IMR-90 (cell line): ENCODE data around the gene POLR3E. TPM values are rescaled to one million over a fixed set of nuclear protein-coding genes. Genes with fewer than 3 reads are reported as not detected.

Experiments used
- ATAC-seq: fragments of 200-7000 bp; cut with Tn5 transposase; 2 replicates; pipeline ENCODE4 v1.9.1; 2020; ENCODE audit warnings: low read depth, mild to moderate bottlenecking, moderate library complexity
- BruUV-seq: library from RNA; stranded (reverse); fragments of 400-500 nt; replicated peaks from 2 replicates; lab custom pipeline; 2021; lab: Mats Ljungman, UMichigan
- CTCF ChIA-PET: fragments of 300-600 bp; formaldehyde crosslinking; extraction: SDS; loops from one replicate; lab custom pipeline; 2021; ENCODE audit warnings: antibody characterized with exemption; lab: Yijun Ruan, JAX
- POLR2A ChIA-PET: fragments of 300-600 bp; sonication (Branson Sonifier 250); formaldehyde crosslinking; loops from one replicate; lab custom pipeline; 2022; ENCODE audit warnings: antibody characterized with exemption; ENCODE audit not compliant: unreplicated experiment; lab: Charles Lee
- DNase-seq: peaks from one replicate; pipeline ENCODE4 v3.0.0; 2013
- H2AFZ ChIP-seq: replicated peaks from 2 replicates; pipeline ENCODE3; 2013; ENCODE audit warnings: low read length, mild to moderate bottlenecking; ENCODE audit not compliant: poor library complexity
- H2AK5ac ChIP-seq: 2 replicates; pipeline ENCODE4 v1.6.1; 2013; ENCODE audit warnings: low read depth, low read length, inconsistent platforms
- H2AK9ac ChIP-seq: replicated peaks from 2 replicates; pipeline ENCODE3; 2013; ENCODE audit warnings: mild to moderate bottlenecking, low read depth, low read length, moderate library complexity; ENCODE audit not compliant: poor library complexity
- H2BK120ac ChIP-seq: 2 replicates; pipeline ENCODE4 v1.6.1; 2013; ENCODE audit warnings: low read depth, low read length, inconsistent platforms
- H2BK15ac ChIP-seq: 3 replicates; pipeline ENCODE4 v1.6.1; 2013; ENCODE audit warnings: low read depth, low read length, inconsistent platforms
- H2BK20ac ChIP-seq: 2 replicates; pipeline ENCODE4 v1.6.1; 2013; ENCODE audit warnings: low read depth, mild to moderate bottlenecking, inconsistent platforms, low read length, moderate library complexity
- H2BK5ac ChIP-seq: 2 replicates; pipeline ENCODE4 v1.6.1; 2013; ENCODE audit warnings: mild to moderate bottlenecking, low read depth, low read length, inconsistent platforms; ENCODE audit not compliant: poor library complexity, severe bottlenecking
- H3K14ac ChIP-seq: replicated peaks from 2 replicates; pipeline ENCODE4 v1.6.1; 2013; ENCODE audit warnings: low read depth, low read length, inconsistent platforms
- H3K18ac ChIP-seq: 2 replicates; pipeline ENCODE4 v1.6.1; 2013; ENCODE audit warnings: low read depth, low read length, control low read depth
- H3K23ac ChIP-seq: 2 replicates; pipeline ENCODE4 v1.6.1; 2013; ENCODE audit warnings: low read depth, low read length, inconsistent platforms
- H3K27ac ChIP-seq: 2 replicates; pipeline ENCODE4 v1.5.1; 2013; ENCODE audit warnings: mild to moderate bottlenecking, control low read depth, low read length; ENCODE audit not compliant: insufficient read depth
- H3K27me3 ChIP-seq: 2 replicates; pipeline ENCODE4 v1.6.1; 2013; ENCODE audit warnings: low read length; ENCODE audit not compliant: control insufficient read depth, insufficient read depth
- H3K36me3 ChIP-seq: 2 replicates; pipeline ENCODE4 v1.6.1; 2013; ENCODE audit warnings: low read length, mixed read lengths; ENCODE audit not compliant: control insufficient read depth, insufficient read depth
- H3K4ac ChIP-seq: 2 replicates; pipeline ENCODE4 v1.6.1; 2013; ENCODE audit warnings: low read depth, low read length, inconsistent platforms
- H3K4me1 ChIP-seq: 2 replicates; pipeline ENCODE4 v1.6.1; 2013; ENCODE audit warnings: low read length, mixed read lengths; ENCODE audit not compliant: control insufficient read depth, insufficient read depth
- H3K4me2 ChIP-seq: 2 replicates; pipeline ENCODE4 v1.6.1; 2013; ENCODE audit warnings: low read depth, mild to moderate bottlenecking, control low read depth, low read length, moderate library complexity
- H3K4me3 ChIP-seq: 2 replicates; pipeline ENCODE4 v1.5.1; 2013; ENCODE audit warnings: low read depth, mild to moderate bottlenecking, control low read depth, low read length, moderate library complexity; ENCODE audit not compliant: insufficient read depth
- H3K56ac ChIP-seq: 2 replicates; pipeline ENCODE4 v1.6.1; 2013; ENCODE audit warnings: low read length, inconsistent platforms; ENCODE audit not compliant: insufficient read depth; ENCODE audit errors: extremely low read depth
- H3K79me1 ChIP-seq, 2 experiments: 2 replicates each; pipeline ENCODE4 v1.6.1; 2013; ENCODE audit warnings: low read length in 2 of 2, inconsistent platforms in 1 of 2, low read depth in 1 of 2
- H3K9ac ChIP-seq: 2 replicates; pipeline ENCODE4 v1.6.1; 2013; ENCODE audit warnings: low read depth, low read length, control low read depth
- H3K9me1 ChIP-seq: 2 replicates; pipeline ENCODE4 v1.6.1; 2013; ENCODE audit warnings: low read length, inconsistent platforms; ENCODE audit not compliant: insufficient read depth
- H3K9me3 ChIP-seq: 2 replicates; pipeline ENCODE4 v1.6.1; 2013; ENCODE audit warnings: low read length; ENCODE audit not compliant: control insufficient read depth, insufficient read depth
- H4K20me1 ChIP-seq: 2 replicates; pipeline ENCODE4 v1.6.1; 2013; ENCODE audit warnings: low read length, inconsistent platforms; ENCODE audit not compliant: insufficient read depth
- H4K5ac ChIP-seq: 2 replicates; pipeline ENCODE4 v1.6.1; 2013; ENCODE audit warnings: mild to moderate bottlenecking, low read depth, low read length, control low read depth
- H4K8ac ChIP-seq, 2 experiments: 2 replicates each; pipeline ENCODE4 v1.6.1; 2013; ENCODE audit warnings: low read depth in 2 of 2, low read length in 2 of 2, control low read depth in 1 of 2, inconsistent platforms in 1 of 2
- H4K91ac ChIP-seq: 2 replicates; pipeline ENCODE4 v1.6.1; 2013; ENCODE audit warnings: low read depth, low read length, inconsistent platforms; ENCODE audit not compliant: insufficient read depth
- POLR2A ChIP-seq: IDR thresholded peaks from 2 replicates; pipeline ENCODE4 v1.6.1; 2012; ENCODE audit warnings: mild to moderate bottlenecking, low read depth, low read length
- WGBS, 2 experiments: methylation state at CpG; one replicate each; pipeline versions ENCODE4 v1.1.5 to v1.1.7; 2013; ENCODE audit warnings: missing lambda C conversion rate in 2 of 2; ENCODE audit not compliant: insufficient read length in 1 of 2; ENCODE audit errors: extremely low coverage in 2 of 2; 5-methylcytosine and 5-hydroxymethylcytosine counted together
- dilution Hi-C: fragments of 300-500 bp; cut with HindIII; formaldehyde crosslinking; loops from one replicate; pipeline ENCODE4 v1.14.3; 2018; ENCODE audit warnings: low sequenced_read_pairs; ENCODE audit not compliant: unreplicated experiment
- in situ Hi-C: fragments of 300-500 bp; cut with MboI; formaldehyde crosslinking; loops from 3 replicates; pipeline ENCODE4 v1.14.3; 2019; ENCODE audit warnings: low sequenced_read_pairs, inconsistent platforms, mixed read lengths
- intact Hi-C: fragments of 100-400 bp; cut with micrococcal nuclease; formaldehyde crosslinking; loops from 2 replicates; pipeline ENCODE4 v1.10.0; 2022
- polyA plus RNA-seq, 3 experiments: library from polyadenylated mRNA; depleted of rRNA; stranded (reverse); fragments of >200 nt; gene quantifications; 2 replicates each; pipeline ENCODE4 v1.2.3, GENCODE V29; 2012; ENCODE audit warnings: low replicate concordance in 1 of 3
- total RNA-seq: library from RNA; depleted of rRNA; stranded (reverse); fragments of >200 nt; gene quantifications from 2 replicates; pipeline ENCODE4 v1.2.3, GENCODE V29; 2012
- TF ChIP-seq, protein P1 (sequence below): fragments of 150-350 bp; IDR thresholded peaks from 2 replicates; pipeline ENCODE4 v1.6.1; 2017; ENCODE audit warnings: mild to moderate bottlenecking, antibody characterized with exemption, low read length, low read depth

The POLR3E gene
- total and polyA plus RNA-seq, 2 of the 4 experiments (the other 2 are of a cell fraction) = 19.9 to 46.0 TPM

DNA sequence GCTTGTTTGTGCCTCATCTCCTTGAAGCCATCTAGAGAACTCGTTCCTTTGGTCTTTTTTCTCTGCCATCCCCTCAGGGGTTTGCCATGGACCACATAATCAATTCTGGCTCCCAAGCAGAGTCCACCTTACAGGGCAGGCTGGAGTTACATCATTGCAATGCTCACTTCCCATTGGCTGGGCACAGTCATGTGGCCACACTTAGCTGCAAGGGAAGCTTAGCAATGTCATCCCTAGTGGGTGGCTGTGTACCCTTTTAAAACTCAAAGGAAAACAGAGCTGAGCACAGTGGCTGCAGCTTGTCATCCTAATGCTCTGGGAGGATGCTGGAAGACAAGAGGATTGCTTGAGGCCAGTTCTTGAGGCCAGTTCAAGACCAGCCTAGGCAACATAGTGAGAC is 41.9 kb upstream of the POLR3E start:
- H3K27ac ChIP-seq = no peak overlapping the region
- BruUV-seq = no TSS peak
- H4K8ac ChIP-seq = no peak overlapping the region
- no peak overlapping the region for H2BK5ac ChIP-seq
- H3K14ac ChIP-seq = no peak overlapping the region
- H2BK120ac ChIP-seq = no peak overlapping the region
- no peak overlapping the region for H2AK5ac ChIP-seq
- no peaks in the 10 kb centered on the region for H3K4me1 ChIP-seq
- no peaks in the 10 kb centered on the region for H3K27me3 ChIP-seq
- TF ChIP-seq, protein P1, sequence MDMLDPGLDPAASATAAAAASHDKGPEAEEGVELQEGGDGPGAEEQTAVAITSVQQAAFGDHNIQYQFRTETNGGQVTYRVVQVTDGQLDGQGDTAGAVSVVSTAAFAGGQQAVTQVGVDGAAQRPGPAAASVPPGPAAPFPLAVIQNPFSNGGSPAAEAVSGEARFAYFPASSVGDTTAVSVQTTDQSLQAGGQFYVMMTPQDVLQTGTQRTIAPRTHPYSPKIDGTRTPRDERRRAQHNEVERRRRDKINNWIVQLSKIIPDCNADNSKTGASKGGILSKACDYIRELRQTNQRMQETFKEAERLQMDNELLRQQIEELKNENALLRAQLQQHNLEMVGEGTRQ = peak; percentile 48; the same call in 1 of the 2 replicates
- TF ChIP-seq POLR2A = no peak
- no peak overlapping the region for H3K18ac ChIP-seq
- H2BK15ac ChIP-seq = no peak overlapping the region
- H3K9ac ChIP-seq = no peak overlapping the region
- no peak overlapping the region for H3K4ac ChIP-seq
- POLR2A ChIA-PET = no interaction called here
- WGBS, 2 experiments = 100% methylated on average over 1 of the region's 1 CpG; no CpG with 5 or more reads in 1 of the 2 experiments
- H4K20me1 ChIP-seq = no peaks in the 10 kb centered on the region; the same call in 1 of the 2 replicates
- no peak overlapping the region for H4K91ac ChIP-seq
- ATAC-seq = no peak
- H3K9me3 ChIP-seq = peaks cover 3% of the 10 kb centered on the region; the same call in 1 of the 2 replicates
- H3K36me3 ChIP-seq = peaks cover 54% of the 10 kb centered on the region
- H3K23ac ChIP-seq = no peak overlapping the region
- H3K79me1 ChIP-seq = no peaks in the 10 kb centered on the region
- no peak for DNase-seq
- 0 out of 2 replicates have a peak, but pooled peaks cover 3% of the 10 kb centered on the region for H3K9me1 ChIP-seq
- H2BK20ac ChIP-seq = no peak overlapping the region
- H2AFZ ChIP-seq = no peak overlapping the region
- intact Hi-C loops (no loop called here), dilution Hi-C loops (no loop called here), in situ Hi-C loops (no loop called here)
- no peak overlapping the region for H4K5ac ChIP-seq
- no peak overlapping the region for H3K4me2 ChIP-seq
- CTCF ChIA-PET = no interaction called here
- no peak overlapping the region for H3K4me3 ChIP-seq
- H3K56ac ChIP-seq = no peak overlapping the region
- no peak overlapping the region for H2AK9ac ChIP-seq
